ENCODE data around the gene TEKT3.

The TEKT3 gene

DNA sequence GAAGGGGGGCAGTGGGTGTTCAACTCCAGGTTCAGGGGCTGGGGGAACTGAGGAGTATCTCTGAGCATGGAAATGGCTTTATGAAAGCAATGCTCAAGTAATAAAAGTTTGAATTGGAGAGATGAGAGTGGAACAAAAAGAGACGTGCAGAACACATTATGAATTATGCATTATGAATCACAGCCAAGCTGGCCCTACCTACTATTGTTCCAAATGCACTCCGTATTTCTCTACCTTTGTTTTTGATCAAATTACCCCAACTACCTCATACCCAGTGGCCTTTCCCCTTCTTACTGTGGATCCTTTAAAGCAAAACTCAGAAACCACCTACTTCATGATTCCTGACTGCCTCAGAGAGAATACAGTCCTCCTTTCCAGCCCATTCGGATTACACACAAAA lies 38.1 kb downstream of the TEKT3 start:
- DNase-seq (ENCODE audit: low spot score): no peak
- TF ChIP-seq, protein P1, sequence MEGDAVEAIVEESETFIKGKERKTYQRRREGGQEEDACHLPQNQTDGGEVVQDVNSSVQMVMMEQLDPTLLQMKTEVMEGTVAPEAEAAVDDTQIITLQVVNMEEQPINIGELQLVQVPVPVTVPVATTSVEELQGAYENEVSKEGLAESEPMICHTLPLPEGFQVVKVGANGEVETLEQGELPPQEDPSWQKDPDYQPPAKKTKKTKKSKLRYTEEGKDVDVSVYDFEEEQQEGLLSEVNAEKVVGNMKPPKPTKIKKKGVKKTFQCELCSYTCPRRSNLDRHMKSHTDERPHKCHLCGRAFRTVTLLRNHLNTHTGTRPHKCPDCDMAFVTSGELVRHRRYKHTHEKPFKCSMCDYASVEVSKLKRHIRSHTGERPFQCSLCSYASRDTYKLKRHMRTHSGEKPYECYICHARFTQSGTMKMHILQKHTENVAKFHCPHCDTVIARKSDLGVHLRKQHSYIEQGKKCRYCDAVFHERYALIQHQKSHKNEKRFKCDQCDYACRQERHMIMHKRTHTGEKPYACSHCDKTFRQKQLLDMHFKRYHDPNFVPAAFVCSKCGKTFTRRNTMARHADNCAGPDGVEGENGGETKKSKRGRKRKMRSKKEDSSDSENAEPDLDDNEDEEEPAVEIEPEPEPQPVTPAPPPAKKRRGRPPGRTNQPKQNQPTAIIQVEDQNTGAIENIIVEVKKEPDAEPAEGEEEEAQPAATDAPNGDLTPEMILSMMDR (IDR thresholded peaks at IDR 0.05; ENCODE audit: extremely low read depth, missing control alignments): no peak

GRCh38 chr17:15301845-15302244 lies 39.6 kb downstream of the TEKT3 start:
- no peak for DNase-seq (ENCODE audit: low spot score)
- TF ChIP-seq, protein P1 (IDR thresholded peaks at IDR 0.05; ENCODE audit: extremely low read depth, missing control alignments): no peak

- no peak for DNase-seq (ENCODE audit: low spot score)
- TF ChIP-seq, protein P1 (IDR thresholded peaks at IDR 0.05; ENCODE audit: extremely low read depth, missing control alignments): no peak
Measured at GRCh38 chr17:15298176-15298575, 43.2 kb downstream of the TEKT3 start.

DNA sequence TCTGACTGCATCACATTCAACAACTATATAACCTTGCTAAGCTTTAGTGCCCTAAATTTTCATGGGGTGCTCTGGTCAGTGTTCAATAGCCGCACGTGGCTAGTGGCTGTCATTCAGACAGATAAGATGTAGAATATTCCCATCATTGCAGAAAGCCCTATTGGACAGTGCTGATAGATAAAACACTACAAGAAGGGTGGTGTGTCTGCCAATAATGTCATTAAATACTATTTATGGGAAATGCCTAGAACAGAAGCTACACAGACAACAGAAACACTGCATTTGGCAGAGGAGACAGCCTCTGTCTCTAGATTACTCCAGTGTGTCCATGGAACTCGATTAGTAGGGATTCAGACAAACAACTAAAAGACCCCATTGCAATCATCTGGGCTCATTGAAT lies 47.8 kb downstream of the TEKT3 start:
- DNase-seq (ENCODE audit: low spot score): no peak
- TF ChIP-seq, protein P1 (IDR thresholded peaks at IDR 0.05; ENCODE audit: extremely low read depth, missing control alignments): no peak

DNA sequence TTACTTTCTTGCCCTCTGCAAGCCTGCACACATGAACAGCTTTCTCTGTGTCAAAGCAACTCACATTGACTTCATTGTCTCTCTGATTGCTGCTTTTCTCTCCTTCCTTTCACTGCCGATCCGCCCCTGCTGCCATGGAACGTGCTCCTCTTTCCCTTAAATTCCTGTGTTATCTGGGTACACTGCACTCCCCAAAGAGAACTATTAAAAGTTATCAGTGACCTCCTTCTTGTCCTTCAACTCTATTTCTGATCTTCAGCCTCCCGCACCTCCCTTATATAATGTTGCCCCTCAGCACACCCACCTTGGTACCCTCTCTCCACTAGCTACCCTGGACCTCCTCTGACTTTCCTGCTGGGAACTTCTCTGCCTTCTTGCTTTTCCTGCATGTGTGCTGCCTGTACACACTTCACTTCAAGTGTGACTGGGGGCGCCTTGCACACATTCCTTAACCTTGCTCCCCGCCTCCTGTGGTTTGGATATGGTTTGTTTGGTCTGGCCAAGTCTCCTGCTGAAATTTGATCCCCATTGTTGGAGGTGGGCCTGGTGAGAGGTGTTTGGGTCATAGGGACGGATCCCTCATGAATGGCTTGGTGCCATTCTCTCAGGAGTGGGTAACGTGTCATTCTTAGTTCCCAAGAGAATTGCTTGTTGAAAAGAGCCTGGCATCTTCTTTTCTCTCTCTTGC lies 49.6 kb downstream of the TEKT3 start:
- TF ChIP-seq, protein P1 (IDR thresholded peaks at IDR 0.05; ENCODE audit: extremely low read depth, missing control alignments): no peak
- no peak for DNase-seq (ENCODE audit: low spot score)

DNA sequence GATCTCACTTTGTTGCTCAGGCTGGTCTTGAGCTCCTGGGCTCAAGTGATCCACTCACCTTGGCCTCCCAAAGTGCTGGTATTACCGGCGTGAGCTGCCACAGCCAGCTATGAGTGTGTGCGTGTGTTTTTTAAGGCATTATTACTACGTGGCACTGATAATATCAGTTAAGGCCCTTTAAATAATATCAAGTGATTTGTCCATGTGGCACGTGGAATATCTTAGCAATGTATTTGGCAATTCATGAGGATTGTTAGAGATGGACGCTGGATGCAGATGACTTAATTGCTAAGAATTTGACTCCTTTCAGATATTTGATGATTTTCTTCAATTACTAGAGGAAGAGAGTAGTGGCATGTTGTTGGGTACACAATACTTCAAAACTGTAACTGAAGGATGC lies 50.8 kb downstream of the TEKT3 start:
- TF ChIP-seq, protein P1 (IDR thresholded peaks at IDR 0.05; ENCODE audit: extremely low read depth, missing control alignments): no peak
- no peak for DNase-seq (ENCODE audit: low spot score)

GRCh38 chr17:15289285-15290183 lies 51.9 kb downstream of the TEKT3 start:
- DNase-seq (ENCODE audit: low spot score): no peak
- TF ChIP-seq, protein P1 (IDR thresholded peaks at IDR 0.05; ENCODE audit: extremely low read depth, missing control alignments): no peak

Data from GM20000 (cell line).